ENCODE data around the gene SIX6.

DNA sequence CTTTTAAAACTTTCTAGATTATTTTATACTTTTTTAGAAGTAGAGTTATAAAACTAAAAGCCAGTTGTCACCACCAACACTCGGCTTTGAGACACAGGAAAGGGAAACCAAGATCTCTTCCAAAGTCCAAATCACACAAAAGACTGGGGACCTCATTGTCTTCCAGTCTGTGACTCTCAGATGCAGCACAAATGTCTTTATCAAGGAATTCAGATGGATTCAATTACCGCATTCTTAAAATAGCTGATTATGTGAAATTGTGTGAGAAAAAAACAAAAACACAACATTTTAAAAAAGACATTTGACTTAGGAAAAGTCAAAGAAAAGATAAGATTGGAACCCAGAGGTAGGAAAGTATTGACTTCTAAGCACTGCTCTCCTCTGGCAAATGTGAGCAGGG is 3.5 kb upstream of the SIX6 start:
- TF ChIP-seq, protein P1, sequence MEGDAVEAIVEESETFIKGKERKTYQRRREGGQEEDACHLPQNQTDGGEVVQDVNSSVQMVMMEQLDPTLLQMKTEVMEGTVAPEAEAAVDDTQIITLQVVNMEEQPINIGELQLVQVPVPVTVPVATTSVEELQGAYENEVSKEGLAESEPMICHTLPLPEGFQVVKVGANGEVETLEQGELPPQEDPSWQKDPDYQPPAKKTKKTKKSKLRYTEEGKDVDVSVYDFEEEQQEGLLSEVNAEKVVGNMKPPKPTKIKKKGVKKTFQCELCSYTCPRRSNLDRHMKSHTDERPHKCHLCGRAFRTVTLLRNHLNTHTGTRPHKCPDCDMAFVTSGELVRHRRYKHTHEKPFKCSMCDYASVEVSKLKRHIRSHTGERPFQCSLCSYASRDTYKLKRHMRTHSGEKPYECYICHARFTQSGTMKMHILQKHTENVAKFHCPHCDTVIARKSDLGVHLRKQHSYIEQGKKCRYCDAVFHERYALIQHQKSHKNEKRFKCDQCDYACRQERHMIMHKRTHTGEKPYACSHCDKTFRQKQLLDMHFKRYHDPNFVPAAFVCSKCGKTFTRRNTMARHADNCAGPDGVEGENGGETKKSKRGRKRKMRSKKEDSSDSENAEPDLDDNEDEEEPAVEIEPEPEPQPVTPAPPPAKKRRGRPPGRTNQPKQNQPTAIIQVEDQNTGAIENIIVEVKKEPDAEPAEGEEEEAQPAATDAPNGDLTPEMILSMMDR (IDR thresholded peaks at IDR 0.05): no peak
- no peak for TF ChIP-seq POLR2A (IDR thresholded peaks at IDR 0.05)

Measured in heart left ventricle (tissue), 13 donors.